GM12878 (cell line): Measurements from ENCODE around the gene DIP2A. TPM values are rescaled to one million over a fixed set of nuclear protein-coding genes. Genes with fewer than 3 reads are reported as not detected.

Source experiments
- ATAC-seq: fragments of 200-7000 bp; cut with Tn5 transposase; 3 replicates; pipeline ENCODE4 v1.9.1; 2020; ENCODE audit warnings: mild to moderate bottlenecking, moderate library complexity
- BruUV-seq: library from RNA; stranded (reverse); fragments of 400-500 nt; replicated peaks from 2 replicates; lab custom pipeline; 2021; lab: Mats Ljungman, UMichigan
- CTCF ChIA-PET: fragments of 300-600 bp; sonication (Branson Sonifier 250); formaldehyde crosslinking; extraction: SDS; loops from one replicate; lab custom pipeline; 2021; ENCODE audit warnings: inconsistent platforms; lab: Yijun Ruan, JAX
- POLR2A ChIA-PET: fragments of 350-600 bp; formaldehyde crosslinking; extraction: SDS; loops from one replicate; lab custom pipeline; 2021; ENCODE audit warnings: inconsistent platforms; lab: Charles Lee
- RAD21 ChIA-PET: fragments of 300-600 bp; sonication (Branson Sonifier 250); formaldehyde crosslinking; loops from one replicate; lab custom pipeline; 2023; ENCODE audit warnings: antibody characterized with exemption; ENCODE audit not compliant: unreplicated experiment; lab: Charles Lee
- SMC1A ChIA-PET: fragments of 300-600 bp; sonication (Branson Sonifier 250); formaldehyde crosslinking; loops from one replicate; lab custom pipeline; 2023; ENCODE audit not compliant: unreplicated experiment, uncharacterized antibody; lab: Charles Lee
- DNase-seq: peaks from one replicate; pipeline ENCODE4 v3.0.0-alpha.2; 2011; ENCODE audit warnings: low read depth, low spot score
- FAIRE-seq: peaks from 3 replicates; lab custom pipeline; 2011; peaks lifted over from hg19 to GRCh38; lab: Jason Lieb, UNC
- H2AFZ ChIP-seq: 2 replicates; pipeline ENCODE4 v1.6.0; 2011; ENCODE audit warnings: low read depth, low read length, control low read depth; ENCODE audit not compliant: control insufficient read depth
- H3K27ac ChIP-seq: 2 replicates; pipeline ENCODE4 v1.5.1; 2011; ENCODE audit warnings: control low read depth; ENCODE audit not compliant: control insufficient read depth, insufficient read depth
- H3K27me3 ChIP-seq, 2 experiments: replicated peaks in 1 of 2; 2 replicates each; pipeline versions ENCODE4 v1.6.0 to v1.6.1; 2011; ENCODE audit warnings: low read length in 1 of 2; ENCODE audit not compliant: control insufficient read depth in 2 of 2, insufficient read depth in 2 of 2
- H3K36me3 ChIP-seq, 2 experiments: 2 replicates each; pipeline ENCODE4 v1.5.1; 2011; ENCODE audit warnings: low read length in 1 of 2; ENCODE audit not compliant: control insufficient read depth in 2 of 2, insufficient read depth in 2 of 2
- H3K4me1 ChIP-seq: 2 replicates; pipeline ENCODE4 v1.6.1; 2011; ENCODE audit warnings: mild to moderate bottlenecking, low read length, moderate library complexity, mixed read lengths; ENCODE audit not compliant: control insufficient read depth, insufficient read depth
- H3K4me2 ChIP-seq: 2 replicates; pipeline ENCODE4 v1.6.0; 2011; ENCODE audit warnings: control low read depth; ENCODE audit not compliant: control insufficient read depth, insufficient read depth
- H3K4me3 ChIP-seq: fragments of 200-600 bp; sonication (generic); 2 replicates; pipeline ENCODE4 v1.5.1; 2016
- H3K79me2 ChIP-seq: 2 replicates; pipeline ENCODE4 v1.6.0; 2011; ENCODE audit warnings: low read length; ENCODE audit not compliant: control insufficient read depth, insufficient read depth
- H3K9ac ChIP-seq: 2 replicates; pipeline ENCODE4 v1.8.0; 2011; ENCODE audit warnings: low read length, control low read depth, mixed read lengths; ENCODE audit not compliant: control insufficient read depth, insufficient read depth
- H3K9me3 ChIP-seq: replicated peaks from 3 replicates; pipeline ENCODE4 v1.5.1; 2011; ENCODE audit warnings: mild to moderate bottlenecking, low read length; ENCODE audit not compliant: control insufficient read depth, insufficient read depth
- H4K20me1 ChIP-seq: 2 replicates; pipeline ENCODE4 v1.6.0; 2011; ENCODE audit not compliant: control insufficient read depth, insufficient read depth
- BCL11A ChIP-seq: IDR thresholded peaks from 2 replicates; pipeline ENCODE4 v1.6.1; 2011; ENCODE audit warnings: low read depth, low read length
- BMI1 ChIP-seq: fragments of 450-650 bp; IDR thresholded peaks from 2 replicates; pipeline ENCODE4 v1.6.1; 2016; ENCODE audit warnings: mild to moderate bottlenecking, moderate library complexity, borderline replicate concordance
- CBFB ChIP-seq: IDR thresholded peaks from 2 replicates; pipeline ENCODE4 v1.6.1; 2016; ENCODE audit warnings: antibody characterized with exemption, low read depth
- CBX5 ChIP-seq: sonication (generic); IDR thresholded peaks from 2 replicates; pipeline ENCODE4 v1.6.1; 2016; ENCODE audit warnings: low read depth, moderate library complexity, mild to moderate bottlenecking, inconsistent platforms
- CEBPB ChIP-seq, 2 experiments: fragments of 150-350 bp in 1 of 2; IDR thresholded peaks; 2 replicates each; pipeline ENCODE4 v1.6.1; 2012 to 2014; ENCODE audit warnings: low read depth in 2 of 2, low read length in 2 of 2, borderline replicate concordance in 1 of 2, inconsistent platforms in 1 of 2
- CREM ChIP-seq: IDR thresholded peaks from 2 replicates; pipeline ENCODE4 v1.6.1; 2014; ENCODE audit warnings: antibody characterized with exemption, low read depth
- EED ChIP-seq: sonication (generic); IDR thresholded peaks from 2 replicates; pipeline ENCODE4 v1.6.1; 2016; ENCODE audit warnings: antibody characterized with exemption, low read depth
- GABPA ChIP-seq: IDR thresholded peaks from 2 replicates; pipeline ENCODE4 v1.6.1; 2014; ENCODE audit warnings: antibody characterized with exemption, low read depth, mild to moderate bottlenecking, inconsistent platforms
- KLF5 ChIP-seq: fragments of 450-650 bp; IDR thresholded peaks from 2 replicates; pipeline ENCODE4 v1.6.1; 2014; ENCODE audit warnings: mild to moderate bottlenecking; ENCODE audit not compliant: partially characterized antibody
- MEF2B ChIP-seq: fragments of 450-650 bp; IDR thresholded peaks from 2 replicates; pipeline ENCODE4 v1.6.1; 2018; ENCODE audit warnings: mild to moderate bottlenecking, moderate library complexity; ENCODE audit not compliant: partially characterized antibody, poor library complexity, severe bottlenecking
- MTA3 ChIP-seq: IDR thresholded peaks from 2 replicates; pipeline ENCODE4 v1.6.1; 2012; ENCODE audit warnings: low read length, inconsistent platforms, borderline replicate concordance
- NFYA ChIP-seq: IDR thresholded peaks from 2 replicates; pipeline ENCODE4 v1.6.1; 2011; ENCODE audit warnings: low read depth, mild to moderate bottlenecking, low read length, improper control_type of control experiment, borderline replicate concordance
- POLR2AphosphoS5 ChIP-seq: IDR thresholded peaks from 2 replicates; pipeline ENCODE4 v1.6.1; 2011; ENCODE audit warnings: mild to moderate bottlenecking, low read length, inconsistent platforms
- RAD51 ChIP-seq: fragments of 450-650 bp; IDR thresholded peaks from 2 replicates; pipeline ENCODE4 v1.6.1; 2016; ENCODE audit warnings: moderate library complexity, mild to moderate bottlenecking, inconsistent platforms
- RELA ChIP-seq: fragments of 450-650 bp; IDR thresholded peaks from 2 replicates; pipeline ENCODE4 v1.8.0; 2014; ENCODE audit warnings: borderline replicate concordance; ENCODE audit not compliant: partially characterized antibody
- SP1 ChIP-seq: IDR thresholded peaks from one replicate; pipeline ENCODE4 v1.6.1; 2011; ENCODE audit warnings: low read depth, low read length
- SREBF1 ChIP-seq: IDR thresholded peaks from 2 replicates; pipeline ENCODE4 v1.6.1; 2012; ENCODE audit warnings: mild to moderate bottlenecking, low read length
- ZBTB11 ChIP-seq: fragments of 450-650 bp; formaldehyde crosslinking; IDR thresholded peaks from 2 replicates; pipeline ENCODE4 v1.5.0; 2022; ENCODE audit warnings: mild to moderate bottlenecking, missing genetic modification characterization
- ZNF384 ChIP-seq: IDR thresholded peaks from 2 replicates; pipeline ENCODE4 v1.6.1; 2012; ENCODE audit warnings: low read depth, mild to moderate bottlenecking, low read length, improper control_type of control experiment, borderline replicate concordance
- ZSCAN29 ChIP-seq: fragments of 450-650 bp; IDR thresholded peaks from 2 replicates; pipeline ENCODE4 v1.6.1; 2017; ENCODE audit warnings: mild to moderate bottlenecking, moderate library complexity
- WGBS: methylation state at CpG from one replicate; pipeline ENCODE4 v1.1.6; 2016; ENCODE audit warnings: low lambda C conversion rate; ENCODE audit not compliant: insufficient replicate concordance, insufficient coverage; ENCODE audit errors: missing lambda C conversion rate; 5-methylcytosine and 5-hydroxymethylcytosine counted together
- in situ Hi-C: fragments of 300-500 bp; cut with MboI; formaldehyde crosslinking; loops from 9 replicates; pipeline ENCODE4 v1.14.3; 2018; ENCODE audit warnings: mixed read lengths
- intact Hi-C: fragments of 100-400 bp; cut with micrococcal nuclease; formaldehyde crosslinking; loops from one replicate; pipeline ENCODE4 v1.14.2; 2022; ENCODE audit not compliant: unreplicated experiment
- polyA plus RNA-seq, 11 experiments: library from polyadenylated mRNA; depleted of rRNA in 4 of 11; unstranded in 6 of 11; stranded (reverse) in 5 of 11; fragments of >200 nt; fragmentation: Nextera tagmentation in 4 of 11; fragmentation: Illumina TruSeq in 1 of 11; extraction: Ambion mirVana in 4 of 11; extraction: Trizol in 1 of 11; gene quantifications; 1 replicate in 1 of 11; 2 replicates in 10 of 11; pipeline versions ENCODE4 v1.2.1 to v1.2.3, GENCODE V29; 2011 to 2016; ENCODE audit warnings: inconsistent platforms in 2 of 11, missing spikeins in 2 of 11, low read depth in 1 of 11
- total RNA-seq, 4 experiments: library from RNA; depleted of rRNA in 3 of 4; stranded (reverse); fragments of >200 nt in 3 of 4; fragmentation: Illumina TruSeq in 1 of 4; extraction: Trizol in 1 of 4; gene quantifications; 2 replicates each; pipeline versions ENCODE4 v1.2.1 to v1.2.3, GENCODE V29; 2013 to 2021
- TF ChIP-seq, protein P1 (sequence below): fragments of 450-650 bp; IDR thresholded peaks from 2 replicates; pipeline ENCODE4 v1.6.1; 2017; ENCODE audit warnings: mild to moderate bottlenecking

DIP2A gene
- total and polyA plus RNA-seq, 10 of the 15 experiments (the other 5 are each of a cell fraction or from before 2014, with no cell fraction given), result 1.7 to 25.5 (median 12.2) TPM

DNA sequence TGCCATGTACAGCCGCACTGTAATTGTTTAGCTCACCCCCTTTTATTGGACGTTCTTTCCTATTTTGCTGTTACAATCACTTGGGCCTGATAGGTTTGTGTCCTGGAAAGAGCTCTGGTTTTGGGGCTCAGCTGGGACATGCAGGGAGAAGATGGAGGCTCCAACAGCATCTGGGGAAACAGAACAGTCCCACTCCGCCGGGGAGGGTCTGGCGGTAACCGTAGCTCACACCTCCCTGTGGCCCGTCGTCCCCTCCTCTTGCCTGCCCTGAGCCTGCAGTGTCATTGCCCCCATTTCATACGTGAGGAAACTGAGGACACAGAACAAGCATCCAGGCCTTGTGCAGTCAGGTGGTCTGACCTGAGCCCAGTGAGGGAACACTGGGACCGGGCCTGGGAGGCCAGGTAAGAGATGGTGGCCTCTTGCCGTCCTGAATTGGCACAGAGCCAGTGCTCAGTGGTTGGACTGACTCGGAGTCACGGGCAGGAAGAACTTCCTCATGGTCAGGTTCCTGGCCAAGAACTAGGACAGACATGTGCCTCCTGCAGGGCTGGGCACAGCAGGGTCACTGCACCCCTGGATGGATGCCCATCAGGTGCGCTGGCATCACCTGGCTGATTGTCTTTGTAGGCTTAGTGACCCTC, 104.4 kb downstream of the DIP2A start (continued):
- TF ChIP-seq ZBTB11 (CRISPR knock-in tag) (no peak), CBX5 (no peak), MEF2B (no peak), RELA (no peak), MTA3 (no peak), SREBF1 (no peak), POLR2AphosphoS5 (no peak), EED (no peak)

- POLR2A ChIA-PET, result no interaction called here
- H4K20me1 ChIP-seq, result no peaks in the 10 kb centered on the region
- SMC1A ChIA-PET, result no interaction called here
Measured at GRCh38 chr21:46564391-46564790, 105.7 kb downstream of the DIP2A start.

More at GRCh38 chr21:46564391-46564790, 105.7 kb downstream of the DIP2A start:
- H3K9ac ChIP-seq, result no peak overlapping the region
- H3K4me2 ChIP-seq, result no peak overlapping the region
- H3K27me3 ChIP-seq, result no peaks in the 10 kb centered on the region
- H2AFZ ChIP-seq, result no peak overlapping the region
- TF ChIP-seq ZNF384 (no peak), SP1 (no peak), CREM (no peak), RAD51 (no peak), KLF5 (no peak), CBFB (no peak), NFYA (no peak), BCL11A (no peak), BMI1 (no peak), CEBPB (IDR thresholded peaks at IDR 0.05; ENCODE audit: borderline replicate concordance in 1 of 2, low read depth in 2 of 2, low read length in 2 of 2) (no peak), GABPA (no peak), ZSCAN29 (no peak)
- TF ChIP-seq, protein P1, sequence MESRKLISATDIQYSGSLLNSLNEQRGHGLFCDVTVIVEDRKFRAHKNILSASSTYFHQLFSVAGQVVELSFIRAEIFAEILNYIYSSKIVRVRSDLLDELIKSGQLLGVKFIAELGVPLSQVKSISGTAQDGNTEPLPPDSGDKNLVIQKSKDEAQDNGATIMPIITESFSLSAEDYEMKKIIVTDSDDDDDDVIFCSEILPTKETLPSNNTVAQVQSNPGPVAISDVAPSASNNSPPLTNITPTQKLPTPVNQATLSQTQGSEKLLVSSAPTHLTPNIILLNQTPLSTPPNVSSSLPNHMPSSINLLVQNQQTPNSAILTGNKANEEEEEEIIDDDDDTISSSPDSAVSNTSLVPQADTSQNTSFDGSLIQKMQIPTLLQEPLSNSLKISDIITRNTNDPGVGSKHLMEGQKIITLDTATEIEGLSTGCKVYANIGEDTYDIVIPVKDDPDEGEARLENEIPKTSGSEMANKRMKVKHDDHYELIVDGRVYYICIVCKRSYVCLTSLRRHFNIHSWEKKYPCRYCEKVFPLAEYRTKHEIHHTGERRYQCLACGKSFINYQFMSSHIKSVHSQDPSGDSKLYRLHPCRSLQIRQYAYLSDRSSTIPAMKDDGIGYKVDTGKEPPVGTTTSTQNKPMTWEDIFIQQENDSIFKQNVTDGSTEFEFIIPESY, result no peak
- RAD21 ChIA-PET, result no interaction called here
- intact Hi-C loops, result no loop called here
- FAIRE-seq (no peak), ATAC-seq (no peak), DNase-seq (no peak)
- H3K27ac ChIP-seq, result no peak overlapping the region
- BruUV-seq, result no TSS peak
- H3K79me2 ChIP-seq, result no peaks in the 10 kb centered on the region
- CTCF ChIA-PET, result no interaction called here
- WGBS, result 88% methylated on average over 10 of the region's 10 CpGs
- H3K9me3 ChIP-seq, result no peaks in the 10 kb centered on the region
- H3K36me3 ChIP-seq, result peaks cover 4 to 15% of the 10 kb centered on the region in 2 experiments; a peak in 3 of 4 replicates
- H3K4me3 ChIP-seq, result no peak overlapping the region
- in situ Hi-C loops, result no loop called here
- peaks cover under 1% of the 10 kb centered on the region; the same call in 1 of the 2 replicates for H3K4me1 ChIP-seq
